GM12865 (cell line): ENCODE measurements around the gene EFNB2.

ENCODE experiments used
- DNase-seq: peaks from one replicate; pipeline ENCODE4 v3.0.0; 2010; ENCODE audit warnings: low read depth
- H3K4me3 ChIP-seq: 2 replicates; pipeline ENCODE4 v1.5.1; 2011; ENCODE audit warnings: mild to moderate bottlenecking, low read depth, low read length, control low read depth
- CTCF ChIP-seq: IDR thresholded peaks from 2 replicates; pipeline ENCODE4 v1.5.1; 2011; ENCODE audit warnings: low read length, control low read depth, low read depth, inconsistent platforms; ENCODE audit not compliant: insufficient read depth; ENCODE audit errors: missing control alignments

The EFNB2 gene

GRCh38 chr13:106518512-106518911 is 16.9 kb downstream of the EFNB2 start:
- no peak for TF ChIP-seq CTCF
- H3K4me3 ChIP-seq, result no peak overlapping the region
- no peak for DNase-seq

GRCh38 chr13:106517109-106517847 is 18.2 kb downstream of the EFNB2 start:
- DNase-seq, result no peak
- no peak overlapping the region for H3K4me3 ChIP-seq
- TF ChIP-seq CTCF, result no peak

DNA sequence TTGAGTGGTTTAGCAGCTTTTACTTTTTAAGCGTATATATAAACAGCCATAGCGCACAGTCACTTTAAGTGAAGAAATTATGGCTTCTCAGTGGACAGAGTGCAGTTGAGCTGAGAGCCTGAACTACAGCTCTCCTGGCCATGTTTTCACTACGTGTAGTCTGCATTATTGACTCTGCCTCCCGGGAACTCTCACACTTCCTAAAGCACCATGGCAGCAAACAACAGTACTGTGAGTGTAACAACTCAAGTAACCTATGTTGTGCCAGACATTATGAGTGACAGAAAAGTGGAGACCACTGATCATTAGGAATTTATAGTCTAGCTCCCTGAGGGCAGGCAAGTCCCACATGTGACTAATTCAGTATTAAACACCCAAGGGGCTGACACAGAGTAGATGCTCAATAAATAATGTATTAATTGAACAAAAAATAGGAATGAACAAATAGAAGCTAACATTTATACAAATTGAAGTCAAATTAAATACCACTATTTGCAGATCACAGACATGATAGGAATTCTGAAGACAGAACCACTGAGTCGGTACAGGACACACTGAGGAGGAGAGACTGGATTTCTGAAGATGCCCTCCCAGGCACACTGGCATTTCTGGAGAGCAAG is 19.7 kb downstream of the EFNB2 start:
- DNase-seq, result no peak
- no peak for TF ChIP-seq CTCF
- no peak overlapping the region for H3K4me3 ChIP-seq

GRCh38 chr13:106514928-106515634 is 20.4 kb downstream of the EFNB2 start:
- no peak overlapping the region for H3K4me3 ChIP-seq
- no peak for TF ChIP-seq CTCF
- DNase-seq, result no peak

GRCh38 chr13:106513025-106513983 is 22.2 kb downstream of the EFNB2 start:
- DNase-seq, result no peak
- no peak for TF ChIP-seq CTCF
- H3K4me3 ChIP-seq, result no peak overlapping the region

GRCh38 chr13:106507560-106508274 is 27.7 kb downstream of the EFNB2 start:
- H3K4me3 ChIP-seq, result no peak overlapping the region
- peak; percentile 15 for DNase-seq
- no peak for TF ChIP-seq CTCF
